Ureter (tissue), 1 donor: ENCODE measurements around the gene GCNT2. TPM values are rescaled to one million over a fixed set of nuclear protein-coding genes. Genes with fewer than 3 reads are reported as not detected.
"Not testable (repeated sequence)": the region's sequence is repeated elsewhere in the genome, so short reads cannot be mapped to it uniquely, and the experiment has no call there.

Source experiments
- DNase-seq: peaks from one replicate; pipeline ENCODE4 v3.0.0-alpha.2; 2020; ENCODE audit warnings: low spot score
- total RNA-seq: library from RNA; stranded (reverse); gene quantifications from one replicate; pipeline ENCODE4 v1.2.4, GENCODE V29; 2023
- donor health status: DM: yes; HTN: yes; CAD: no.

The GCNT2 gene
- total RNA-seq, 1 donor from 2014 or later = 3.1 TPM

- no peak for DNase-seq
Measured at GRCh38 chr6:10547809-10548208, 26.7 kb downstream of the GCNT2 start.

- no peak for DNase-seq
Measured at GRCh38 chr6:10550764-10551163, 29.6 kb downstream of the GCNT2 start.

GRCh38 chr6:10552270-10552810 lies 31.2 kb downstream of the GCNT2 start:
- DNase-seq = no peak

GRCh38 chr6:10553871-10554270 lies 32.7 kb downstream of the GCNT2 start:
- DNase-seq = no peak

GRCh38 chr6:10554826-10555225 lies 33.7 kb downstream of the GCNT2 start:
- no peak for DNase-seq

GRCh38 chr6:10555625-10556309 lies 34.6 kb downstream of the GCNT2 start:
- peak; percentile 55 for DNase-seq

- DNase-seq = no peak
Measured at GRCh38 chr6:10556589-10556988, 35.4 kb downstream of the GCNT2 start.

GRCh38 chr6:10556992-10557391 lies 35.8 kb downstream of the GCNT2 start:
- no peak for DNase-seq

- DNase-seq = no peak
Measured at GRCh38 chr6:10557913-10558312, 36.8 kb downstream of the GCNT2 start.

- no peak for DNase-seq
Measured at GRCh38 chr6:10558565-10558964, 37.4 kb downstream of the GCNT2 start.

GRCh38 chr6:10559522-10560152 lies 38.5 kb downstream of the GCNT2 start:
- DNase-seq = no peak

- no peak for DNase-seq
Measured at GRCh38 chr6:10561611-10562199, 40.6 kb downstream of the GCNT2 start.

- no peak for DNase-seq
Measured at GRCh38 chr6:10564975-10565673, 44.0 kb downstream of the GCNT2 start.

GRCh38 chr6:10565913-10566312 lies 44.8 kb downstream of the GCNT2 start:
- no peak for DNase-seq

- DNase-seq = no peak
Measured at GRCh38 chr6:10567256-10568026, 46.3 kb downstream of the GCNT2 start.

GRCh38 chr6:10569392-10570127 lies 48.4 kb downstream of the GCNT2 start:
- no peak for DNase-seq

- not testable (repeated sequence) for DNase-seq
Measured at GRCh38 chr6:10575519-10575918, 54.4 kb downstream of the GCNT2 start.

GRCh38 chr6:10576226-10576625 lies 55.1 kb downstream of the GCNT2 start:
- DNase-seq = no peak

- no peak for DNase-seq
Measured at GRCh38 chr6:10577112-10577511, 56.0 kb downstream of the GCNT2 start.

GRCh38 chr6:10578723-10579122 lies 57.6 kb downstream of the GCNT2 start:
- DNase-seq = no peak

GRCh38 chr6:10579803-10580202 lies 58.7 kb downstream of the GCNT2 start:
- DNase-seq = no peak
